Stimulated activated CD4-positive, alpha-beta T cell treated with anti-CD3 and anti-CD28 coated beads, Interleukin-2, amount 100 ng/mL, for 24 hours (primary cell): ENCODE measurements around the gene FASN.
A peak's percentile ranks its signal among the peaks of the same experiment; 100 is the strongest.
"Not testable (repeated sequence)": the region's sequence is repeated elsewhere in the genome, so short reads cannot be mapped to it uniquely, and the experiment has no call there.

Source experiments
- DNase-seq, 2 donors: peaks; one replicate each; pipeline ENCODE4 v3.0.0-alpha.2; 2020

The FASN gene

DNA sequence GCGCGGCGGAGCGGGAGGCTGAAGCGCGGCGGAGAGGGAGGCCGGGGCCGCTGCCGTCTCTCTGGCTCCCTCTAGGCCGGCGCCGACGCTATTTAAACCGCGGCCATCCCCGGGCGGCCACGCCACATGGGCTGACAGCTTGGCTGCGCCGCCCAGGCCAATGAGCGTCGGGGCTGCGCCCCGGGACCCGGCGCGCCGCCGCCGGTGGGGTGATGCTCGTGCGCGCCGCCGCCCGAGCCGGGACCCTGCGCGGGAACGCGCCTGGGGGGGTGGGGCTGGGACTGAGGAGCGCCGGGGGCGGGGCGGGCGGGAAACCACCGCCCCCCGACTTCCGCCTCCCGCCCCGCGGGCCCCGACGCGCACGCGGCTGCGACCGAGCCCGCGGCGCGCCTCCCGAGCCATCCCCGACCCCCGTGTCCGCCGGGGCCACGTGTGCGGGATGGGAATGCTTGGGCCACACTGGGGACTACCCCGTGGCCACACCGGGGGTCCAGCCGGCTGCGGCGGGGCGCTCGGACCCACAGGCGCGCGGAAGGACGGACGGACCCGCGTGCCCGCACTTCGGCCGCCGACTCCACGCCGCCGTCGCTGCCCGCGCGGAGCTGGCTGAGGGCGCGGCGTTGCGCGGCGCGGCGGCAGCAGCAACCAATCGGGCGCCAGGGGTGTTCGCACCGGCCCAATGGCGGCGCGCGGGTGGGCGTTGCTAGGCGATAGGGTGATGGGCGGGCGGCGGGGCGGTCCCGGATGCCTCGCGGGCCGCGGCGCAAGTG lies at the start of gene FASN:
Gene FASN, minus strand, starts transcription at position 68 of the 770 bp plus-strand sequence. CDS start 1,791 bp downstream, outside the sequence.
- DNase-seq, result peak; percentile 94 to 96

DNA sequence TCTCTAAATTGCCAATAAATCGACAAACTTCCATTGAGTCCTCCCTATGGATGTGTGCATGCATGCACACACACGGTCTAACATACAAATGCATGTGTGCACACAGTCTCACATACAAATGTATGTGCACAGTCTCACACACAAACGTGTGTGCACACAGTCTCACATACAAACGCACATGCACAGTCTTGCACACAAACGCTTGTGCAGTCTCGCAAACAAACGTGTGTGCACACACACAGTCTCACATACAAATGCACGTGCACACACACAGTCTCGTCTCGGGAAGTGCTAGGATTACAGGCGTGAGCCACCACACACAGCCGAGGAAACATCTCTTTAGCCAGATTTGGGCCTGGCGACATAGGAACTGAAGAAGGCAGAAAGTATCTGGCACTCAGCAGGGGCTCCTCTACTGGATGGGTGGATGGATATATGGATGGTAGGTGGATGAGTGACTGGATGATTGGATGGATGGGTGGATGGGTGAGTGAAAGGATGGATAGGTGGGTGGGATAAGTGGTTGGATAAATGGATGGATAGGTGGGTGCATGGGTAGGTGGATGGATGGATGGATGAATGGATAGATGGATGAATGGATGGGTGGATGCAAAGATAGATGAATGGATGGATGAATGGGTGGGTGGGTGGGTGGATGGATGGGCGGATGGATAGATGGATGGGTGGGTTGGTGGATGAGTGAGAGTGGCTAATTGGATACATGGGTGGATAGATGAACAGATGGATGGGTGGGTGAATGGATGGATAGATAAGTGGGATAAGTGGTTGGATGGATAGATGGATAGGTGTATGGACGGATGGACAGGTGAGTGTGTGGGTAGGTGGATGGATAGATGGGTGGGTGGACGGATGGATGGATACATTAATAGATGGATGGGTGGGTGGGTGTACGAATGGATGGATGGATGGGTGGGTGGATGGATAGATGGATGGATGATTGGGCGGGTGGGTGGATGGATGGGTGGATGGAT lies 48.9 kb upstream of the FASN start:
- DNase-seq, result no peak

DNA sequence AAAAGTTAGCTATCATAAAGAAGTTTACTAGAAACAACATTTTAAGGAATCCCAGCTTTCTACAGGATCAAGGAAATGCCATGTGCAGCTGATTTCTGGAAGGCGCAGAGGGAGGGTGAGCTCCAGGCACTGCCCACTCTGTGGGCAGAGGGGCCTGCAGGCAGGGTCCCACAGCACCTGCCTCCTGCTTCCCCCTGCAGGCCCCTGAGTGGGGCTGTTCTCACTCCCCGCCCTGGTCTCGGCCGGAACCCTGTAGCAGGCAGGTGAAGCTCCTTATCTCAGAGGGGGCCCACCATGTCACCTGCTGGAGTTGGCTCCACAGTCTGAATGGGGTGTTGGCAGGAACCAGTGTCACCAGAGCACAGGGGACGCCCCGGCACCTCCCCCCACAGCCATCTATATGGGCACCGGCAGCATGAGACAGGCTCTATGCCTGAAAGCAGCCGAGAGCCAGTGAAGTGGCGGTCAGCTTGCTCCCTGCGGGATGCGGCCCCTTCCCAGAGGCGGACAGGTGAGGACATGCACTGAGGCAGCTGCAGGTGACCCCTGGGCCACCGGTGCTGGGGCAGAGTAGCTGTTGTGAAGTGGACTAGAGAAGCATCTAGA lies 47.6 kb upstream of the FASN start:
- no peak for DNase-seq

DNA sequence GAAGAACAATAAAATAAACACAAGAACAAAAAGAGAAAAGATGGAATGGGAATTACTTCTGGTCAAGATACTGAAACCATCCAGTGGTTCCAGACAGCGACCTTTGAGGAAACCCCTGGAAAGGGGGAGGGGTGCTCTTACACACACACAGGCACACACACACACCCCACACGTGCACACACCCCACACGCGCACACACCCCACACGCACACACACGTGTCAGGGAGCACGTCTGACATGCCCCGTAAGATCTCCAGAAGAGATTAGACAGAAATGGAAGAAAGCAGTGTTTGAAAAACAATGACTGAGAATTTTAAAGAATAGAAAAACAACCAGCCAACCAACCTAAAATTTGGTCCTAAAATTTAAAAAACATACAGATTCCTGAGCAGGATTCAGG lies 45.3 kb upstream of the FASN start:
- no peak for DNase-seq

DNA sequence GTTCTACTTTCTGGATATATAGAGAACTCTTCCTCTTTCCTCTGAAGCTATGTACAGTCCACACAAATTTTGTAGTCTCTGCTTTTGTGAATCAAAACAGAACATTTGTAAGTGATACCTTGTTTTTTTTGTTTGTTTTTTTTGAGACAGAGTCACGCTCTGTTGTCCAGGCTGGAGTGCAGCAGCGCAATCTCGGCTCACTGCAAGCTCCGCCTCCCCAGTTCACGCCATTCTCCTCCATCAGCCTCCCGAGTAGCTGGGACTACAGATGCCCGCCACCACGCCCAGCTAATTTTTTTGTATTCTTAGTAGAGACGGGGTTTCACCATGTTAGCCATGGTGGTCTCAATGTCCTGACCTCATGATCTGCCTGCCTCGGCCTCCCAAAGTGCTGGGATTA lies 41.9 kb upstream of the FASN start:
- not testable (repeated sequence) for DNase-seq

DNA sequence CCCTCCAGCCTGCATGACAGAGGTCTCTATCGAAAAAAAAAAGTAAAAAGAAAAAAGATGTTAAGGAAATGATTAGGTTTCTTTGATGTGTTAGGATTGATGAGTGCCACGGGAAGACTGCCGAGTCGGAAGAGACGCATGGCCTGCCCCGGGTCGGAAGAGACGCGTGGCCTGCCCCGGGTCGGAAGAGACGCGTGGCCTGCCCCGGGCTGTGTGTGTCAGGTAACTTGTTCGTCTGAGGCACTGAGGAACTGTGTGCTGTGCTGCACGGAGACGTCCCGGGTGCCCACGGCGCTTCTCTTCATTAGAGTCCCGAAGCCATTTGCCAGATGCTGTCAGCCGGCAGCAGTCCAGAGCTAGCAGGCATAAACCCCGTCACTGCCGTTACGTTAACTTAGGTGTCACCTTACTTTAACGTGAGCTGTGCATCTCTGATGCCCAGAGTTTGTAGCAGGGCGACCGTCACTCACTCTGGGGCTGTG lies 40.5 kb upstream of the FASN start:
- DNase-seq, result no peak

DNA sequence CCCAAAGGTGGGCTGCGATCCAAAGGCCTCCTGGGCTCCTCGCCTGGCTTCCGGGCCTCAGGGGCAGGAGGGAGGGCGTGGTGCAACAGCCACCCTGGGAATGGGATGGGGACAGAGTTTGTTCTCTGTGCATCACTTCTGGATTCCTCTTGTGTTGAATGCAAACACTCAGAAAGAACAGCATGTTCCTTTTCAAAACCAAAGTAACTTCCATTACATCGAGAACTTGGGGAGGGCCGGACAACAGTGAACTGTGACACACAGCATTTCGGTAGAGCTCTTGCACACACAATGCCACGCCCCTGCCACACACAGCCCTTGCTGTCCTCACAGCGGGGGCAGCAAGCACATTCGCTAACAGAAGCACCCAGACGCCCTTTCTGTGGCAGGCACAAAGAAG lies 36.1 kb upstream of the FASN start:
- DNase-seq, result no peak

DNA sequence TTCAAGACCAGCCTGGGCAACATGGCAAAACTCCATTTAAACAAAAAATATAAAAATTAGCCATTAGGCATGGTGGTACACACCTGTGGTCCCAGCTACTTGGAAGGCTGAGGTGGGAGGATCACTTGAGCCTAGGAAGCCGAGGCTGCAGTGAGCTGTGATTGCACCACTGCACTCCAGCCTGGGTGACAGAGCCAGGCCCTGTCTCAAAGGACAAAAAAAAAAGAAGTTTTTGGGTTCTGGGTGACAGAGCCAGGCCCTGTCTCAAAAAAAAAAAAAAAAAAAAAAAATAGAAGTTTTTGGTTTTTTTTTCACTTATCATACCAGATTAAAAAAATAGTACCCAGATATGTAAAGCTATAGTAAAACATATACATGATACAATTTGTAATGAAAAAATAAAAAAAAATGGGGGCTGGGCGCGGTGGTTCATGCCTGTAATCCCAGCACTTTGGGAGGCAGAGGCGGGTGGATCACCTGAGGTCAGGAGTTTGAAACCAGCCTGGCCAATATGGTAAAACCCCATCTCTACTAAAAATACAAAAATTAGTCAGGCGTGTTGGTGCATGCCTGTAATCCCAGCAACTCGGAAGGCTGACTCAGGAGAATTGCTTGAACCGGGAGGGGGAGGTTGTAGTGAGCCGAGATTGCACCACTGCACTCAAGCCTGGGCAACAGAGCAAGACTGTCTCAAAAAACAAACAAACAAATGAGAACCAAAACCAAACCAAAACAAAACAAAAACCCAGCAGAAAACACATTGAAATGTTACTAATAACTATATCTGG lies 35.3 kb upstream of the FASN start:
- DNase-seq, result not testable (repeated sequence)

DNA sequence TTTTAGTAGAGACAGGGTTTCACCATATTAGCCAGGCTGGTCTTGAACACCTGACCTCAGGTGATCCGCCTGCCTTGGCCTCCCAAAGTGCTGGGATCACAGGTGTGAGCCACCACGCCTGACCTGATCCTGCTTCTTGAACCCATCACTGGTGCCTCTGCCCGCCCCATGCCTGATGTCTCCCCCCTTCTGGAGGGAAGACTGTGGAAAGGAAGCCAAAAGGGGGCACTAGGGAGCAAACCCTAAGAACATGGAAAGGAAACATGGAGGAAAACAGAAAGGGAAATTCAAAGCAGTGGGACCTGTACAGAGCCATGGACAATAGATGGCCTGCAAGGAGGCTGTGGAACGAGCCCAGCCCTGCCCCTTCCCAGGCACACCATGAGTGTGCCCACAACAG lies 31.1 kb upstream of the FASN start:
- no peak for DNase-seq

DNA sequence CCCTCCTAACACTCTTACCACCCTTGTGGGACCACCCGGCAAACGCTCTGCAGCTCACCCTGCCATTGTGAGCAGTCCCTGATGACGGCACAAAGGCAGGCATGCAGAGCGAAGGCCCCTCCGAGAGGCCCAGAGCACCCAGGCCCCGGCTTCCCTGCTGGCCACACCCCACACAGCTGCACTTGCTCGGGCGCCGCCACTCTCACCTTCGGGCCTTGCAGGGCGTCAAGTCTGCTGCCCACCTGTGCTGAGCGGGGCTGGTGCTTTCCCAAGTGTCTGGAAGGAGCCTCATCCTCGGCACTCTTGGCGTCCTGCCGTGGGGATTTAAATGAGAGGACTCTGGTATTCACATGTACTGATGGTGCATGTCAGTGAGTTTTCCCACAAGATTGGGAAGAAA lies 30.3 kb upstream of the FASN start:
- no peak for DNase-seq

DNA sequence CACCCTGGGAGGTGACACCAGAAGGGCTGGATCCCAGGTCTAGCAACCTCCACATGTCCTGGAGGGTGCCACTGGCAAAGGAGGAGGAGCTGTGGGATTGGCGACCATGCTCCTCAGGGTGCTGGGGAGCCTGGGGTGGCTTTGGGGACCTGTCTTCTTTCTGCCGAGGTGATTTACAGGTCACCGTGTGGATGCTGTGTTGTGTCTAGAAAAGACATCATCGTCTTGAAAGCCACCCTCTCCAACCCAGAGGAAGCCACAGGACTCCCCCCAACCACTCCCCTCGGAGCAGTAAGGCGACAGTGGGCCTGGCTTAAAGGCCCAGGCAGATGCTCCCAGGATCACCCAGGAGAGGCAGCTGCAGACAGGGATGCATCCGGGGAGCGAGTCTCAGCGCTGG lies 29.7 kb upstream of the FASN start:
- no peak for DNase-seq

DNA sequence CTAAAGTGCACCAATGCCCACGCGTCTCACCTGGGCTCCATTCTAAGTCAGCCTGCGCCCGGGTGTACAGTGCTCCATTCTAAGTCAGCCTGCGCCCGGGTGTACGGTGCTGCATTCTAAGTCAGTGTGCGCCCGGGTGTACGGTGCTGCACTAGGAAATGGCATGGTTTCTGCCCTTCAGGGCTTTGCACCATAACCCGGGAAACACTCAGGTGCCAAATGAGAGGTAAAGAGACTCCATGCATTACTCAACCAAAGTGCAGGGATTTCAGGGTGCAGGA lies 29.2 kb upstream of the FASN start:
- no peak for DNase-seq

DNA sequence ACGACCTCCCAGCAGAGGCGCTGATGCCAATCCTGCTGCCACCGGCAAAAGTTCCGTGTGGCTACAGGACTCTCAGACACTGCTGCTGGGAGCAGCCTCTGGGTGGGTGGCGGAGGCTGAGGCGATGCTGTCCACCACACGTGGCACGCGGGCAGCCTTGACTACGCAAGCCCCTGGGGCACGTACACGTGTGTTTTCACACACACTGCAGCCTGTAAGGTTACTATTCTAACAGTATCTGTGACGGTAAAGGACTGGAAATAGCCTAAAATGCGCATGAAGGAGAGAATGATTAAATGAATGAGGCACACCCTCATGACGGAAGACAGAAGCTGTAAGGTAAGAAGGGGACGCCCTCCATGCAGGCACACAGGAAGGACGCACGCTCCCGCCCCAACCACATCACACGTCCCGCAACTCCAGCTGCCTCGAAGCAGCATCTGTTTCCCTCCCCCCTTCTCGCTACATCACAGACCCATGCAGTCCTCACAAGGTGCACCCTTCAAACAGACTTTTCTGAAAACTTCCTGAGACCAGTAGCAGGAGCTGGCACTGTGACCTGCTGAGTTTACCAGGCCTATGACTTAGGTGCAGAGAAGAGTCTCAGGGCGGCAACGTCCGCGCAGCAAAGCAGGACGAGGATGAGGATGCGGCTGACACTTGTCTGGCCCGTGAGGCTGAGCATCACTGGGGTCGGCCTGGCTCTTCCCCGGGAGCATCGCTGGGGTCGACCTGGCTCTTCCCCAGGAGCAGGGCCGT lies 28.7 kb upstream of the FASN start:
- DNase-seq, result peak; percentile 63 to 67

DNA sequence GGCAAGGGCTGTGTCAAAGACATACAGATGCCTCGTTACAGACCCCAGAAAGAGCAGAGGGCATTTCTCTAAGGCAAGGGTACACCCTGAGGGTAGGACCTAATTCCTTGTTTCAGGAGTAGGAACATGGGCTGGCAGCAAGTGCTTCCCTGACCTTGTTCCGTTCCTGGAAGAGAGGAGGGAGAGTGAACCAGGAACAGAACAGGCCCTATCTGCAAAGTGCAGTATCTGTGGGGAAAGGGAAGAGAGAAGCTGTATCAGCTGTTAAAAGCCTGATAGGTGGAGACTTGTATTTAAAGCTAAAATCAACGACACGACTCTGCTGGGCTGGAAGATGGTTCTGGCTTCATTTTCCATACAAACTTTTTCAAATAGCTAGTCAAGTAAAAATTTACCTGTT lies 26.1 kb upstream of the FASN start:
- no peak for DNase-seq

DNA sequence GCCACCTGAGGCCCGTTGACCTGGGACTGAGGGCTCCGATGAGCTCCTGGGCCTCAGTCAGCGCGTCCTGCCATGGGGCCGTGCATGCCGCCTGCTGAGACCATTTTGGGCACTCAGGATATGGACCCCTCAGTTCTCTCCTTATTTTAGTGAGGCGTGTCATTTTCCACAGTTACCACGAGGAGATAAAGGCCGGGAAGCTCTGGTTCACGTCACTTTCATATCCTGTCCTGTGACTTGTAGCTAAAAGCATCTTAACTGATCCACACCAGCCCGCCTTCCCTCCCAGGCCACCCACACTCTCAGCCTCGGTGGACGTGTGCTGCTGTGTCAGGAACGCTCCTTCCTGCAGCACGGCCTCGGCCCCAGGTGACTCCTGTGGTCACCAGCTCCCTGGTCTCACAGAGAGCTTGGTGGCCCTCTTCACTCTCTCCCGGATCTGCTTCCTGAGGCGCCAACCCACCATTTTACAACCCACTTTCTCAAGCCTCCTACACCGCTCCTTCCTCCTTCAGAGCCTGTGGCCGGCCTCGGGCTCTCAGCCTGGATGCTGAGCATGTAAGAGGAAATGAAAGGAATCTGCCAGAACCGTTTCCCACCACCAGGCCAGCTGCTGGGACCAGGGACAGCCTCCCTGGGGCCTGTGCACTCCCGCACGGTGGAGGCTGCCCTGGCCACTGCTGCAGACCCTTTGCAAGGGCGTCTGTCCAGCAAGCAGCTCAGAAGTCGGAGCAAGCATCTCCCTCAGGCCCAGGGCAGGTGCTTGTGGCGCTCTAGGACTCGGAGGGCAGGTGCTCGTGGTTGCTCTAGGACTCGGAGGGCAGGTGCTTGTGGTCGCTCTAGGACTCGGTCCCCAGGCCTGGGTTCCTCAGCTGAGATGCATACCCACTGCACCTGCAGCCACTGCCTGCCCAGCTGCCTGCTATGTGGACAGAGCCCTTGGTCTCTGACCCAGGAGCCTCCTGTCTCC lies 23.9 kb upstream of the FASN start:
- DNase-seq, result no peak

DNA sequence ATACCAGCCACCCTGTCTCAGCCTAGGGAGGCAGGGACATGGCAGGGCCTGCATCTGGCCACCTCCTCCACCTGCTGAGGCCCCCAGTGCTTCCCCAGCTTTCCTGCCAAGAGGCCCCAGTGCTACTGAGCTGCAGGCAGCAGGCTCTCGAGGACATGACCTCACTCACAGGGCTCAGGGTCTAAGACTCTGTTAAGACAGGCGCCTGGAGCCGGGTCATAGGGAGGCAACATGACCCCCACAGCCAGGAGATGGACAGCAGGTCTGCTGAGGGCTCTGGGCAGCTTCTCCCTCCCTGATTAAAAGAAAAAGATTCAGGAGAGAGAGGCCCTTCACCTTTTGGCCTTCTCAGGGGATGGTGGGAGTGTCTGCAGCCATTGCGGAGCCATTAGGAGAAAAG lies 23.2 kb upstream of the FASN start:
- DNase-seq, result no peak

DNA sequence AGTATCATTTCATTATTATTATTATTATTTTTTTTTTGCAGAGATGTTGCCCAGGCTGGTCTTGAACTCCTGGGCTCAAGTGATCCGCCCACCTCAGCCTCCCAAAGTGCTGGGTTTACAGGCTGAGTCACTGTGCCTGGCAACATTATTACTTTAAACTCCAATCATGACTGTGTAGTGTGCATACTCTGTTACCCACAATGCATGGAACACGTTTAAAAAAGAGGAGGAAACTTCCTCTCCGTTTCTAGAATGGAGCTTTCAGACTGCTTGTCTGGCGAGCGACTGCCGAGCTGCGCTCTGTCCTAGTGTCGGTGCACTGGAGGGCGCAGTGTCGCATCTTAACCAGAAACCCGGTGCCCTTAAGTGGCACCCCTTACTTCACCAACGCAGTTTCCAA lies 22.1 kb upstream of the FASN start:
- peak in 1 of 2 donors; percentile 14 for DNase-seq

DNA sequence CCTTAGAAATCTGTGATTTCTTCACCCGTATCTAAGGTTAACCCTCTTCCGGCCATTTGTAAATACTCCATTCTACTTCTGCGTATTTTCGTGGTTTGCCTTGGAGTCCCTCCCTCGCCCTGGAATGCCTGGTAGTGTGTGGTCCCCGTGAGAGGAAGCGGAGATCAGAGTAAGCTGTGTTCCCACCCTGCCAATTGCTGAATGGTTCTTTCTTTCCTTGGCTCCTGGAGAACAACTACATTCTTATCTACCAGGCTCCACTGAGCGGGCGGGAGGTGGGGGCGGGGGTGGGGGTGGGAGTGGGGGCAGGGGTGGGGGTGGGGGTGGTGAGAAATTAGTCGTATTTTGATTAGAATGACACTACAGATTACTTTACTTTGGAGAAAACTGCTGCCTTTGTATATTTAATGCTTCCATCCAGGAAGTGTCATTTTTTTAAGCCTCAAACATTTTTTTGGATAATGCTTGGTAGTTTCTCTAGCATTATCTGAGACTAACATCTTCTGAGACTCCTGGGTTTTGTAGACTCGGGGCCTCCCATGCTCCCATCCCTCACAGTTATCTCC lies 20.9 kb upstream of the FASN start:
- no peak for DNase-seq

DNA sequence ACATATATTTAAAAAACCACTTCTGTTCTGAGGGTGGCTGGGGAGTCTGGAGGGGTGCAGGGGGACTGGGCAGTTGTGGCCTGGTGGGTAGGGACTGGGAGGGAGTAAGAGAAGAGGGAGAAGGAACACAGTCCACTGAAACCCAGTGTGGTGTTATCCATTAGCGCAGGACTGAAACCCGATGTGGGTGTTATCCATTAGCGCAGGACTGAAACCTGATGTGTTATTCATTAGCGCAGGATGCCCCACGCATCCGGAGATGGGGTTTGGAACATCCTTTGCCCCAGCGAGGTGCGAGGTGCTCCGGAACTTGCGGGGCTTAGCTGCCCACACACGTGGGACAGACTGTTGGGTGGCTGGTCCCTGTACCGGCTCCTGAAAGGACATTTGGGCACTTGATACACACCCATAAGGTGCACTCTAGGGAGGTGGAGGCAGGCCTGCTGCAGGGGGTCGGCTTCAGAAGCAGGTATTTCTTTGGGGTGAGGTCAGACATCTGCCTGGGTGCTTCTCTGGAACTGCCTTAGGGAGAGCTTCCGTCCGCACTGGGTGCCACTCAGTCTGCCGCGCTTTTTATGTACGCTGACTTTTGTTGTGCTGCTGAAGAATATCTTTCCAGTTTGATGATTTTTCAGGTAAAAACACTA lies 20.3 kb upstream of the FASN start:
- DNase-seq, result no peak
